Left lung (tissue), 14 donors: ENCODE results near the gene ANKMY2. TPM values are rescaled to one million over a fixed set of nuclear protein-coding genes. Genes with fewer than 3 reads are reported as not detected.

Source experiments
- ATAC-seq: fragments of 200-7000 bp; cut with Tn5 transposase; one replicate; pipeline ENCODE4 v1.9.1; 2020; ENCODE audit warnings: moderate library complexity
- DNase-seq, 4 donors: peaks; one replicate each; pipeline ENCODE4 v3.0.0-alpha.2; 2013 to 2020
- H3K27ac ChIP-seq, 2 donors: fragments of 200-600 bp; sonication (generic) in 1 of 2; one replicate each; pipeline versions ENCODE4 v1.5.0 to v1.8.0; 2020 to 2021
- H3K27me3 ChIP-seq, 2 donors: fragments of 200-600 bp; sonication (generic) in 1 of 2; one replicate each; pipeline versions ENCODE4 v1.5.0 to v1.8.0; 2020 to 2021
- H3K36me3 ChIP-seq, 2 donors: fragments of 200-600 bp; sonication (generic) in 1 of 2; one replicate each; pipeline versions ENCODE4 v1.5.0 to v1.8.0; 2020 to 2021
- H3K4me1 ChIP-seq, 2 donors: fragments of 200-600 bp; one replicate each; pipeline ENCODE4 v1.8.0; 2021
- H3K4me3 ChIP-seq, 2 donors: fragments of 200-600 bp; sonication (generic) in 1 of 2; one replicate each; pipeline versions ENCODE4 v1.5.0 to v1.8.0; 2020 to 2021; ENCODE audit warnings: mild to moderate bottlenecking in 1 of 2
- H3K9me3 ChIP-seq, 2 donors: fragments of 200-600 bp; sonication (generic) in 1 of 2; one replicate each; pipeline versions ENCODE4 v1.5.0 to v1.8.0; 2020 to 2021
- CTCF ChIP-seq, 2 donors: fragments of 200-600 bp; sonication (generic) in 1 of 2; IDR thresholded peaks; one replicate each; pipeline versions ENCODE4 v1.5.0 to v1.8.0; 2021; ENCODE audit warnings: antibody characterized with exemption in 2 of 2
- intact Hi-C, 2 donors: fragments of 100-400 bp; cut with DNase I; formaldehyde crosslinking; loops; one replicate each; pipeline versions ENCODE4 v1.11.2 to v1.14.2; 2022
- long read RNA-seq, 12 donors: library from polyadenylated mRNA in 2 of 12; unstranded in 2 of 12; transcript quantifications; one replicate each; pipeline ENCODE4 v2.0.0 and lab custom pipeline, GENCODE V29; 2019 to 2026
- polyA plus RNA-seq, 6 donors: library from polyadenylated mRNA; unstranded; fragments of 120-200 nt; gene quantifications; one replicate each; pipeline ENCODE4 v1.2.1, GENCODE V29; 2013; ENCODE audit not compliant: insufficient read length in 6 of 6
- total RNA-seq, 2 donors: library from RNA; stranded (reverse); fragmentation: NEBNext Ultra II Directional; extraction: Animal tissue kit (Norgen Biotek cat#: 25700); gene quantifications; one replicate each; pipeline ENCODE4 v1.2.1, GENCODE V29; 2021
- donor health status: DM: no; HTN: yes; CAD: no.
- donor health status: DM: no; HTN: no; CAD: no.

Gene ANKMY2
- total RNA-seq = 10 to 100 TPM; 11.8 to 12.2 TPM
- 10 to 100 TPM; 31.8 to 40.7 (median 36.4) TPM for polyA plus RNA-seq
- long read RNA-seq, donor 1, transcript ANKMY2-201 (10 exons, 2,555 nt) = major isoform, 8 of 89 reads
- long read RNA-seq, donor 1, partial matches to known transcripts = 73 of 89 reads
- long read RNA-seq, donor 1, other reads (novel, unspliced or antisense) = 8 of 89 reads
- long read RNA-seq, donor 2, transcript ANKMY2-201 (10 exons, 2,555 nt) = major isoform, 16 of 16 reads
- long read RNA-seq, donor 2, partial matches to known transcripts = 0 of 16 reads
- long read RNA-seq, donor 2, other reads (novel, unspliced or antisense) = 0 of 16 reads
- long read RNA-seq, donor 3, transcript ANKMY2-201 (10 exons, 2,555 nt) = major isoform, 13 of 13 reads
- long read RNA-seq, donor 3, partial matches to known transcripts = 0 of 13 reads
- long read RNA-seq, donor 3, other reads (novel, unspliced or antisense) = 0 of 13 reads
- long read RNA-seq, donor 4, partial matches to known transcripts = 0 of 3 reads
- long read RNA-seq, donor 4, other reads (novel, unspliced or antisense) = 1 of 3 reads
- long read RNA-seq, donor 5, transcript ANKMY2-201 (10 exons, 2,555 nt) = major isoform, 5 of 16 reads
- long read RNA-seq, donor 5, partial matches to known transcripts = 11 of 16 reads
- long read RNA-seq, donor 5, other reads (novel, unspliced or antisense) = 0 of 16 reads
- long read RNA-seq, donor 6, transcript ANKMY2-201 (10 exons, 2,555 nt) = major isoform, 7 of 15 reads
- long read RNA-seq, donor 6, partial matches to known transcripts = 8 of 15 reads
- long read RNA-seq, donor 6, other reads (novel, unspliced or antisense) = 0 of 15 reads
- long read RNA-seq, donor 7, transcript ANKMY2-201 (10 exons, 2,555 nt) = major isoform, 5 of 203 reads
- long read RNA-seq, donor 7, partial matches to known transcripts = 51 of 203 reads
- long read RNA-seq, donor 7, other reads (novel, unspliced or antisense) = 147 of 203 reads
- long read RNA-seq, donor 8, transcript ANKMY2-201 (10 exons, 2,555 nt) = major isoform, 5 of 5 reads
- long read RNA-seq, donor 8, partial matches to known transcripts = 0 of 5 reads
- long read RNA-seq, donor 8, other reads (novel, unspliced or antisense) = 0 of 5 reads
- long read RNA-seq, donor 9 = 0 reads
- long read RNA-seq, donor 10 = 0 reads
- long read RNA-seq, donor 11, transcript ANKMY2-201 (10 exons, 2,555 nt) = major isoform, 11 of 156 reads
- long read RNA-seq, donor 11, partial matches to known transcripts = 145 of 156 reads
- long read RNA-seq, donor 11, other reads (novel, unspliced or antisense) = 0 of 156 reads
- long read RNA-seq, donor 12, transcript ANKMY2-201 (10 exons, 2,555 nt) = major isoform, 9 of 9 reads
- long read RNA-seq, donor 12, partial matches to known transcripts = 0 of 9 reads
- long read RNA-seq, donor 12, other reads (novel, unspliced or antisense) = 0 of 9 reads

- ATAC-seq = peak; percentile 93
- Histone ChIP-seq H3K4me1 (peaks cover 17 to 53% of the 10 kb centered on the region in 2 donors), H3K4me3 (peak within 1 kb of the TSS; percentile 78 to 85), H3K27ac (peak within 1 kb of the TSS; percentile 92 to 94), H3K36me3 (no peaks in the 10 kb centered on the region), H3K27me3 (no peaks in the 10 kb centered on the region), H3K9me3 (no peaks in the 10 kb centered on the region)
- intact Hi-C loops = no loop called here
- TF ChIP-seq CTCF (IDR thresholded peaks at IDR 0.05) = no peak
- peak; percentile 93 to 99 (median 96) for DNase-seq
Measured at GRCh38 chr7:16645593-16646471, at the start of gene ANKMY2, which contains the start of gene BZW2. Gene ANKMY2, minus strand, starts transcription at chr7:16645754. Its CDS starts 181 bp downstream, at chr7:16645573. Gene BZW2, plus strand, starts transcription at chr7:16646181. Its CDS starts 19,263 bp downstream, at chr7:16665444.

DNA sequence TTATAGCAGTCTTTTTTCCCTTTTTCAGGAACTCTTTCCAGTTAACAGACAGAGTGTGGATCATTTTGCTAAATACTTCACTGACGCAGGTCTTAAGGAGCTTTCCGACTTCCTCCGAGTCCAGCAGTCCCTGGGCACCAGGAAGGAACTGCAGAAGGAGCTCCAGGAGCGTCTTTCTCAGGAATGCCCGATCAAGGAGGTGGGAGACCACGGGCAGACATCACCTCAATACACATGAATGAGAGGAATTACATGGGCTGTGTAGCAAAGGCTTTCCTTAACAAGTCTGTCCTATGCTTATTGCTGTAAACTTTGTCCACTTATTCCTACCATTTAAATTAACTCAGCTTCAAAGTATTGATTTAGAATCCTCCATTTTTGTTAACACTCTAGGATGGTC is 49.3 kb upstream of the ANKMY2 start:
- no peak for ATAC-seq
- no peak for DNase-seq
- no peaks in the 10 kb centered on the region for H3K27me3 ChIP-seq
- peaks cover 0 to 73% of the 10 kb centered on the region in 2 donors for H3K36me3 ChIP-seq
- no peaks in the 10 kb centered on the region for H3K9me3 ChIP-seq
- intact Hi-C loops = no loop called here
- TF ChIP-seq CTCF (IDR thresholded peaks at IDR 0.05) = no peak
- H3K4me1 ChIP-seq = no peaks in the 10 kb centered on the region
- H3K27ac ChIP-seq = no peak overlapping the region
- H3K4me3 ChIP-seq = no peak overlapping the region

- H3K27ac ChIP-seq = no peak overlapping the region
- H3K9me3 ChIP-seq = no peaks in the 10 kb centered on the region
- H3K27me3 ChIP-seq = no peaks in the 10 kb centered on the region
- no peak overlapping the region for H3K4me3 ChIP-seq
- no peaks in the 10 kb centered on the region for H3K4me1 ChIP-seq
- no peak for TF ChIP-seq CTCF (IDR thresholded peaks at IDR 0.05)
- ATAC-seq (no peak), DNase-seq (no peak)
- intact Hi-C loops = no loop called here
- H3K36me3 ChIP-seq = peaks cover 0 to 73% of the 10 kb centered on the region in 2 donors
Measured at GRCh38 chr7:16693601-16694318, 48.2 kb upstream of the ANKMY2 start.

DNA sequence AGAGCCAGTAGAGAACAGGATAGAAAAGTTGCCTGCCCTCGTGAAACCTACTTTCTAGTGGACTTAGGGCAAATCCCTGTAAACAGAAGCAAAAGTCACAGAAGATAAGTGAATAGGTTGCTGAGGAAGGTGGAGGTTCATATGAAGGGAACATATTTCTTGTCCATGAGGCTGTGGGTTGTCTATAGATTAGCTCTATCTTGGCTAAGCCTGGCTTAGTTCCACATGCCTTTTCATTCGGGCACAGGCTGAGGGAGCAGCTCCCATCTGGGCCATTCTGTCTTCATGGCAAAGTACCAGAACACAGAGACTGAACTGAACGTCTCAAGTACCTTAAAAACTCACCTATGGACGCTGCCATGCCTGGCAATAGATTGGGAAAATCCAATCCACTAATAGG is 45.7 kb upstream of the ANKMY2 start:
- peaks cover 0 to 50% of the 10 kb centered on the region in 2 donors for H3K36me3 ChIP-seq
- ATAC-seq (no peak), DNase-seq (no peak)
- H3K4me3 ChIP-seq = no peak overlapping the region
- H3K27ac ChIP-seq = no peak overlapping the region
- H3K9me3 ChIP-seq = no peaks in the 10 kb centered on the region
- TF ChIP-seq CTCF (IDR thresholded peaks at IDR 0.05) = no peak
- H3K4me1 ChIP-seq = no peaks in the 10 kb centered on the region
- intact Hi-C loops = no loop called here
- no peaks in the 10 kb centered on the region for H3K27me3 ChIP-seq
